ENCODE data around the gene BTBD9. TPM values are rescaled to one million over a fixed set of nuclear protein-coding genes. Genes with fewer than 3 reads are reported as not detected.

BTBD9 gene
- total and polyA plus RNA-seq, 2 donors (not counting 3 experiments of a cell fraction or from before 2014, with no cell fraction given) = 4.9 to 15.0 TPM

- no peak overlapping the region for H3K4me2 ChIP-seq (ENCODE audit: insufficient read depth, low read length)
- peaks cover 14% of the 10 kb centered on the region for H3K4me1 ChIP-seq (ENCODE audit: control insufficient read depth, extremely low read depth, insufficient read depth, low read length)
- no peaks in the 10 kb centered on the region for H3K27me3 ChIP-seq (ENCODE audit: control insufficient read depth in 2 of 2, insufficient read depth in 2 of 2, low read length in 2 of 2)
- no peaks in the 10 kb centered on the region for H3K9me3 ChIP-seq (replicated peaks; ENCODE audit: control insufficient read depth, insufficient read depth, low read length)
- H2AFZ ChIP-seq (ENCODE audit: low read depth, low read length) = no peak overlapping the region
- no peak for TF ChIP-seq FOS (IDR thresholded peaks at IDR 0.05; ENCODE audit: borderline replicate concordance, insufficient read depth, low read length)
- no peak for TF ChIP-seq GATA2 (IDR thresholded peaks at IDR 0.05; ENCODE audit: insufficient read depth, insufficient read length, low read depth, low read length)
- TF ChIP-seq EZH2 (IDR thresholded peaks at IDR 0.05; ENCODE audit: borderline replicate concordance, low read depth, low read length, severe bottlenecking) = no peak
- no peak for TF ChIP-seq MAX (IDR thresholded peaks at IDR 0.05; ENCODE audit: insufficient read depth, insufficient read length)
- no peak for TF ChIP-seq POLR2A (IDR thresholded peaks at IDR 0.05; ENCODE audit: low read depth, low read length)
- TF ChIP-seq MYC (IDR thresholded peaks at IDR 0.05; ENCODE audit: low read depth, low read length) = no peak
- TF ChIP-seq JUN (IDR thresholded peaks at IDR 0.05; ENCODE audit: borderline replicate concordance, insufficient read depth, insufficient read length, low read depth) = no peak
- TF ChIP-seq CTCF (IDR thresholded peaks at IDR 0.05; ENCODE audit: extremely low read depth in 1 of 2, insufficient read depth in 1 of 2, low read depth in 1 of 2, low read length in 2 of 2) = no peak
- TF ChIP-seq POLR2AphosphoS5 (IDR thresholded peaks at IDR 0.05; ENCODE audit: insufficient read depth, low read depth, low read length) = no peak
- ChIA-PET POLR2A (no interaction called here), CTCF (interaction anchor here (0.8 to 2.4 kb wide), 2 partner anchors 61 to 86 kb away, joined by 3 to 9 read pairs; no protein-coding TSS in a partner anchor)
- BruUV-seq (replicated peaks) = no TSS peak
- H3K9me1 ChIP-seq (replicated peaks; ENCODE audit: control insufficient read depth, extremely low read depth, insufficient read depth, low read length) = no peaks in the 10 kb centered on the region
- DNase-seq (ENCODE audit: low read depth, low spot score) (no peak), FAIRE-seq (no peak)
- no peak overlapping the region for H3K27ac ChIP-seq (ENCODE audit: insufficient read depth, low read depth, low read length)
- dilution Hi-C loops (cut with MboI; ENCODE audit: extremely low pct_ligation_motif_present, low sequenced_read_pairs) (no loop called here), intact Hi-C loops (cut with micrococcal nuclease) (no loop called here)
- no peaks in the 10 kb centered on the region for H3K79me2 ChIP-seq (ENCODE audit: control insufficient read depth, insufficient read depth, low read length)
- no peak overlapping the region for H3K9ac ChIP-seq (replicated peaks; ENCODE audit: extremely low read depth, insufficient read depth, low read length)
- no peak overlapping the region for H3K4me3 ChIP-seq (replicated peaks in 1 of 3; ENCODE audit: insufficient read depth in 1 of 3, low read depth in 1 of 3, low read length in 3 of 3)
- H3K36me3 ChIP-seq (ENCODE audit: control insufficient read depth in 2 of 2, extremely low read depth in 1 of 2, insufficient read depth in 2 of 2, low read length in 2 of 2) = no peaks in the 10 kb centered on the region
- H4K20me1 ChIP-seq (replicated peaks; ENCODE audit: control insufficient read depth, extremely low read depth, insufficient read depth, low read length) = no peaks in the 10 kb centered on the region
These were observed 59.7 kb downstream of the BTBD9 start for GRCh38 chr6:38580030-38580429.

Data from endothelial cell of umbilical vein (primary cell).